T-helper 1 cell treated with Interleukin-12 subunit alpha and Interleukin-12 subunit beta and Interleukin-4 antibody, amounts not matched to agents 30 μg/mL and 1 μg/mL, for 36 hours (primary cell): ENCODE measurements around the gene ATG12.
"Not testable (repeated sequence)": the region's sequence is repeated elsewhere in the genome, so short reads cannot be mapped to it uniquely, and the experiment has no call there.

Source experiments
- H3K27ac Mint-ChIP-seq: one replicate; pipeline ENCODE4 v1.8.0; 2021; ENCODE audit warnings: mild to moderate bottlenecking, mixed read lengths
- H3K27me3 Mint-ChIP-seq: one replicate; pipeline ENCODE4 v1.8.0; 2021; ENCODE audit warnings: low read depth, mixed read lengths
- H3K36me3 Mint-ChIP-seq: one replicate; pipeline ENCODE4 v1.8.0; 2021; ENCODE audit warnings: low read depth, mixed read lengths
- H3K4me1 Mint-ChIP-seq: one replicate; pipeline ENCODE4 v1.8.0; 2021; ENCODE audit warnings: low read depth, mixed read lengths
- H3K4me3 Mint-ChIP-seq: one replicate; pipeline ENCODE4 v1.8.0; 2021; ENCODE audit warnings: mild to moderate bottlenecking, moderate library complexity, mixed read lengths
- H3K9me3 Mint-ChIP-seq: one replicate; pipeline ENCODE4 v1.8.0; 2021; ENCODE audit warnings: mixed read lengths

ATG12 gene

GRCh38 chr5:115841382-115842088 lies at the start of gene ATG12, which contains the start of gene AP3S1:
Gene ATG12 (minus strand): TSS chr5:115841565. CDS start chr5:115841552, 13 bp downstream.
Gene AP3S1 (plus strand): TSS chr5:115841935. CDS start chr5:115842038, 103 bp downstream.
- Mint-ChIP-seq H3K4me1 (peaks cover 43% of the 10 kb centered on the region), H3K27ac (peak within 1 kb of the TSS; percentile 99), H3K9me3 (no peaks in the 10 kb centered on the region), H3K27me3 (no peaks in the 10 kb centered on the region), H3K4me3 (peak within 1 kb of the TSS; percentile 96), H3K36me3 (peaks cover 23% of the 10 kb centered on the region)

- Mint-ChIP-seq H3K4me3 (no peak overlapping the region), H3K27me3 (no peaks in the 10 kb centered on the region), H3K9me3 (no peaks in the 10 kb centered on the region), H3K36me3 (no peaks in the 10 kb centered on the region), H3K4me1 (no peaks in the 10 kb centered on the region), H3K27ac (no peak overlapping the region)
These were observed 46.7 kb upstream of the ATG12 start for GRCh38 chr5:115888027-115888426.

GRCh38 chr5:115885208-115885607 lies 43.8 kb upstream of the ATG12 start:
- H3K27ac Mint-ChIP-seq, H3K27me3 Mint-ChIP-seq, H3K4me3 Mint-ChIP-seq, H3K9me3 Mint-ChIP-seq, H3K4me1 Mint-ChIP-seq, H3K36me3 Mint-ChIP-seq: not testable (repeated sequence)

- H3K27me3 Mint-ChIP-seq: no peaks in the 10 kb centered on the region
- peaks cover 3% of the 10 kb centered on the region for H3K36me3 Mint-ChIP-seq
- H3K27ac Mint-ChIP-seq: no peak overlapping the region
- no peak overlapping the region for H3K4me3 Mint-ChIP-seq
- H3K9me3 Mint-ChIP-seq: no peaks in the 10 kb centered on the region
- H3K4me1 Mint-ChIP-seq: no peaks in the 10 kb centered on the region
These were observed 43.3 kb upstream of the ATG12 start for GRCh38 chr5:115884704-115885103.

GRCh38 chr5:115882434-115882833 lies 41.1 kb upstream of the ATG12 start:
- not testable (repeated sequence) for H3K4me1 Mint-ChIP-seq, H3K4me3 Mint-ChIP-seq, H3K36me3 Mint-ChIP-seq, H3K27me3 Mint-ChIP-seq, H3K9me3 Mint-ChIP-seq, H3K27ac Mint-ChIP-seq

- not testable (repeated sequence) for H3K36me3 Mint-ChIP-seq, H3K4me1 Mint-ChIP-seq, H3K27me3 Mint-ChIP-seq, H3K9me3 Mint-ChIP-seq, H3K4me3 Mint-ChIP-seq, H3K27ac Mint-ChIP-seq
These were observed 36.0 kb upstream of the ATG12 start for GRCh38 chr5:115877342-115877741.

- H3K27me3 Mint-ChIP-seq: no peaks in the 10 kb centered on the region
- no peaks in the 10 kb centered on the region for H3K4me1 Mint-ChIP-seq
- no peak overlapping the region for H3K27ac Mint-ChIP-seq
- H3K4me3 Mint-ChIP-seq: no peak overlapping the region
- peaks cover 14% of the 10 kb centered on the region for H3K36me3 Mint-ChIP-seq
- no peaks in the 10 kb centered on the region for H3K9me3 Mint-ChIP-seq
These were observed 34.1 kb upstream of the ATG12 start for GRCh38 chr5:115875447-115875846.

- H3K4me3 Mint-ChIP-seq: no peak overlapping the region
- H3K27me3 Mint-ChIP-seq: no peaks in the 10 kb centered on the region
- no peaks in the 10 kb centered on the region for H3K9me3 Mint-ChIP-seq
- no peaks in the 10 kb centered on the region for H3K4me1 Mint-ChIP-seq
- no peak overlapping the region for H3K27ac Mint-ChIP-seq
- peaks cover 9% of the 10 kb centered on the region for H3K36me3 Mint-ChIP-seq
These were observed 32.0 kb upstream of the ATG12 start for GRCh38 chr5:115873392-115873791.

GRCh38 chr5:115872447-115872846 lies 31.1 kb upstream of the ATG12 start:
- no peak overlapping the region for H3K27ac Mint-ChIP-seq
- H3K9me3 Mint-ChIP-seq: no peaks in the 10 kb centered on the region
- no peaks in the 10 kb centered on the region for H3K27me3 Mint-ChIP-seq
- H3K4me3 Mint-ChIP-seq: no peak overlapping the region
- H3K4me1 Mint-ChIP-seq: no peaks in the 10 kb centered on the region
- H3K36me3 Mint-ChIP-seq: peaks cover 9% of the 10 kb centered on the region

- Mint-ChIP-seq H3K4me1 (no peaks in the 10 kb centered on the region), H3K27ac (no peak overlapping the region), H3K9me3 (no peaks in the 10 kb centered on the region), H3K27me3 (no peaks in the 10 kb centered on the region), H3K36me3 (peaks cover 9% of the 10 kb centered on the region), H3K4me3 (no peak overlapping the region)
These were observed 28.0 kb upstream of the ATG12 start for GRCh38 chr5:115869256-115869795.

GRCh38 chr5:115859378-115859777 lies 18.0 kb upstream of the ATG12 start:
- Mint-ChIP-seq H3K4me3 (no peak overlapping the region), H3K4me1 (peaks cover 5% of the 10 kb centered on the region), H3K36me3 (peaks cover 2% of the 10 kb centered on the region), H3K9me3 (no peaks in the 10 kb centered on the region), H3K27ac (no peak overlapping the region), H3K27me3 (no peaks in the 10 kb centered on the region)

GRCh38 chr5:115858396-115858795 lies 17.0 kb upstream of the ATG12 start:
- H3K36me3 Mint-ChIP-seq: peaks cover 6% of the 10 kb centered on the region
- H3K27me3 Mint-ChIP-seq: no peaks in the 10 kb centered on the region
- no peak overlapping the region for H3K27ac Mint-ChIP-seq
- peaks cover 5% of the 10 kb centered on the region for H3K4me1 Mint-ChIP-seq
- H3K9me3 Mint-ChIP-seq: peaks cover under 1% of the 10 kb centered on the region
- no peak overlapping the region for H3K4me3 Mint-ChIP-seq

GRCh38 chr5:115857626-115858349 lies 16.4 kb upstream of the ATG12 start:
- H3K27ac Mint-ChIP-seq: no peak overlapping the region
- H3K36me3 Mint-ChIP-seq: peaks cover 9% of the 10 kb centered on the region
- peaks cover 5% of the 10 kb centered on the region for H3K4me1 Mint-ChIP-seq
- peaks cover 4% of the 10 kb centered on the region for H3K9me3 Mint-ChIP-seq
- no peaks in the 10 kb centered on the region for H3K27me3 Mint-ChIP-seq
- H3K4me3 Mint-ChIP-seq: no peak overlapping the region

GRCh38 chr5:115857057-115857479 lies 15.7 kb upstream of the ATG12 start:
- H3K36me3 Mint-ChIP-seq: peaks cover 9% of the 10 kb centered on the region
- H3K9me3 Mint-ChIP-seq: peaks cover 4% of the 10 kb centered on the region
- no peaks in the 10 kb centered on the region for H3K27me3 Mint-ChIP-seq
- H3K4me3 Mint-ChIP-seq: no peak overlapping the region
- H3K4me1 Mint-ChIP-seq: peaks cover 5% of the 10 kb centered on the region
- no peak overlapping the region for H3K27ac Mint-ChIP-seq

GRCh38 chr5:115855959-115856358 lies 14.6 kb upstream of the ATG12 start:
- Mint-ChIP-seq H3K36me3 (peaks cover 7% of the 10 kb centered on the region), H3K27me3 (no peaks in the 10 kb centered on the region), H3K27ac (no peak overlapping the region), H3K9me3 (peaks cover 4% of the 10 kb centered on the region), H3K4me3 (no peak overlapping the region), H3K4me1 (peaks cover 5% of the 10 kb centered on the region)
